Raji (cell line): Measurements from ENCODE around the gene NTF4.

Experiments used
- POLR2A ChIP-seq: IDR thresholded peaks from 2 replicates; pipeline ENCODE4 v1.6.1; 2011; ENCODE audit warnings: low read depth, low read length, control low read depth; ENCODE audit not compliant: insufficient read depth

NTF4 gene

DNA sequence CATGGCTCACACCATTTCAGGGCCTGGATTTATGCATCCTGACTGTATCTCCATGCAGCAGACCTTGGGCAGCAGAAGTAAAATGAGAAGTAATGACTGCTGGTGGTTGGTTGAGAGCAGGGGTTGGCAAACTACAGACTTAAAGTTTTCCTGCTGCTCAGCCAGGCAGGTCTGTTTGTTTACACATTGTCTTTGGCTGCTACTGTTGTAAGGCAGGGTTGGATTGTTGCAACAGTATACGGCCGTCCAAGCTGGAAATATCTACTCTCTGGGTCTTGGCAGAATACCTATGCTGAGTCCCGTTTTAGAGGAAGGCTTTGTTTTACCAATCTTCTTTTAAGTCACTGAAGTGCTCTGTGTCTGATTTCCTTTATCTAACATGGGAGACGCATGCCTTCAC lies 34.2 kb upstream of the NTF4 start:
- TF ChIP-seq POLR2A = no peak

- no peak for TF ChIP-seq POLR2A
These were observed 33.1 kb upstream of the NTF4 start for GRCh38 chr19:49097453-49098288.

DNA sequence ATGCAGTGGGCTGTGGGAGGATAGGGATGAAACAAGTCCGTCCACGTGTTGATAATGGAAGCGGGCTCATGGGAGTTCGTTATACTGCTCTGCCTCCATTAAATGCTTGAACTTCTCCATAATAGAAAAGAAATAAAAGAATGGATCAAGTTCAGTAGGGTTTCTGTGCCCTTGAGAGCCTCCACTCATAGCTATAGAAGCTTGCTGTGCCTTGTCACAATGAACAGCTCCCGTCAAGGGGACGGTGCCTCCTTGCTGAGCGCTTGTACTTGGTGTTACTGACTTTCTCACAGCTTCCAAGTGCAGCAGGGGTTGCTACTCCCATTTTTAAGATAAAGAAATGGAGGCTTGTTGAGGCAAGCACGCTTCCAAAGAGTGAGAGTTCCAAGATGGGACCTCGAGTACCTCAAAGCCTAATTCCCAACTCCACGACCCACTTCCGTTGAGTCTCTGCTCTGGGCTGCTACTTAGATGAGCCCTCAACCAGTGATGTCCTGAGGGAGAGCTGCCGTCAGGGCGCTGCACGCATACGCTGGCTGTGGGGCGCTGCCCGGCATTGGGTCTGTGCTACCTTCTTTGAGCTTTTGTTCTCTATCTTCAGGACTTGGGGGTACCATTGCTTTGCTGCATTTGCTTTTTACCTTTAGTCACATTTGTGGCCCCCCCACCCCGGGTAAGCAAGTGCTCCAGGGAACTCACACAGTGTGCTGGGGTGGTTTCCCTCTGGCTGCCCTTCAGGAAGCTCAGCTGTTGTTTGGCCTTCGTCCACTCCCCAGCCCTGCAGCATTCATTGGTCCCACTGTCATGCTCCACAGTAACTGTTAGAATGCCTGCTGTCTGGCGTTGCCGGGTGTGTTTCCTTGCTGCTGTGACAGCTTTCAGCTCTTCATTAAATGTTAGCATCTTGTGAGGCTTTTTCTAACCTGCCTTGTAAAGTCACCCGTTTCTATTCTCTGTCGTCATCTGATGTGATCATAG lies 30.2 kb upstream of the NTF4 start:
- TF ChIP-seq POLR2A = no peak

- TF ChIP-seq POLR2A = no peak
These were observed 28.1 kb upstream of the NTF4 start for GRCh38 chr19:49092686-49093085.

DNA sequence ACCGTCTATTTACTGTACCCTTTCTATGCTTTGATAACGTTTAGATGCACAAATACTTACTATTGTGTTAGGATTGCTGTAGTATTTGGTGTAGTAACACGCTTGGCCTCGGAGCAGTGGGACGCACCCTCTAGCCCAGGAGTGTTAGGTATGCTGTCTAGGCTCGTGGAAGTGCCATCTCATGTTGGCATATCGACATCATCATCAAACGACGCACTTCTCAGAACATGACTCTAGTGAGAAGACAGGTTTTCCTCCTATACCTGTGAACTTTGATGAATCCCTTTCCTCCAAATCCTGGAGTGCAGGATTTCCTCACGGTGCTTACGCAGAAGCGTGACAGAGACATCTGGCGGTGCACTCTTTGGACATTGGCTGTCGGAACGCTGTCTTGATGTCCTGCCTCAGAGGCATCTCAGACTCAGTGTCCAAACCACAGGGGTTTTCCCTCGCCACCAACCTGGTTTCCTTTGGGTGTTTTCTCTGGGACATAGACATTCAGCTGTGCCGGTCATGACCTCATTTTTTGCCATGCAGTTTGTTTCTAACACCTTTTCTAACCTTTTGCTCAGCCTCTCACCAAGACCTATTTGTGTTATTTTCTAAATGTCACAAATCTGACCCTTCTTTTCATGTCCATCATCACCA lies 26.9 kb upstream of the NTF4 start:
- no peak for TF ChIP-seq POLR2A

GRCh38 chr19:49086296-49086695 lies 21.7 kb upstream of the NTF4 start:
- TF ChIP-seq POLR2A = no peak

DNA sequence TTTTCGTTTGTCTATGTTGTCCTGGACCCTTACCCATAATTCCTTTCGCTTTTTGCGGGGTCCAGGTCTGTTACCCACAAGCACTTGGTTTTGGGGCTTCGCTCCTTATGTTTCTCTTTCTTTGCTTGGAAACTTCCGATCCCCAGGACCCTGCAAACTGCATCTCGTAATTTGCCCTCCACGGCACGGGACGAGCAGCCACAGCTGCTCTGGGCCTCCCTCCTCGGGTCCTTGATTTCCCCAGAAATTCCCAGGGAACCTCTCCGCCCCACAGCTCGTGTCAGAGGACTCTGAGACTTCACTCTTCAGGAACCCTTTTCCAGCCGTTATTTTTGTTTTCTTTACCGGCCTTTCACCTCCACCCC lies 21.2 kb upstream of the NTF4 start:
- TF ChIP-seq POLR2A = no peak

DNA sequence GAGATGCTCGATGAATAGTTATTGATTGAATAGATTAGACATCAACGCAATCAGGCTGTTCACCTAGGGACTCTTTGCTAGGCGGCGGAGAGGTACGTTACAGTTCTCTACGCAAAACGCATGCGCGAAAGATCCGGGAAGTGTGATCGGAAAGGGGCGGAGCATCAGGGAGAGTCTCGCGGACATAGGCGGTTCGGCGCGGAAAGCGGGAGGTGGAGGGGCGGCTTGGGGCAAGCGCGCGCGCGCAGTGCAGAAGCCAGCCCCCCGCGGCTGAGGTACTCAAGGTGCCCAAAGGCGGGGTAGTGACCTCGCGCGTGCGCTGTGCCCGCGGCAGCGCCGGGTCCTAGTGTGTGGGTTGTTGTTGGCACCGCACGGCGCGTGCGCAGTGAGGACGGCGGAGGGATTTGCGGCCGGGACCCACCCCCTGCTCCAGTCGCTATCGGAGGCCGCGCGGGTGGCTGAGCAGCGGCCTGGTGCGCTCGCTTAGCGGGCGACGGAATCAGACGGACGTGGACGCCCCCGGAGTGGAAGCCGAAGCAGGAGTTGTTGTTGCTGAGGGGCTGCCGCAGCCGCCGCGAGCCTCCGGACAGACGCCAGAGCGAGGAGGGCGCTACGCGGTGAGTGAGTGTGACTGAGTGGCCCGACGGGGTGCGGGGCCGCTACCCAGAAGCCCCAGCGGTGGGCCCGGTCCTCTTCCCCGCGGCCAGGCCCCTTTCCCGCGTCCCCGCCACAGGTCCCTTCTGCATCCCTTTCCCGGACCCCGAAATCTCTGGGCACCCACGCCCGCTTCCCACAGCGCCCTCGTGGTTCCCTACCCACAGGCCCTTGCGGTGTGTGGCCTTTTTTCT lies 20.6 kb upstream of the NTF4 start, which contains the start of gene SNRNP70:
Gene SNRNP70 (plus strand): TSS at position 432 of the 848 bp plus-strand sequence. CDS start 964 bp downstream, outside the sequence.
- TF ChIP-seq POLR2A = peak; percentile 90

- TF ChIP-seq POLR2A = no peak
These were observed 19.8 kb upstream of the NTF4 start for GRCh38 chr19:49084206-49085019.

GRCh38 chr19:49081273-49081672 lies 16.7 kb upstream of the NTF4 start:
- TF ChIP-seq POLR2A = no peak

GRCh38 chr19:49080392-49080791 lies 15.8 kb upstream of the NTF4 start:
- no peak for TF ChIP-seq POLR2A

DNA sequence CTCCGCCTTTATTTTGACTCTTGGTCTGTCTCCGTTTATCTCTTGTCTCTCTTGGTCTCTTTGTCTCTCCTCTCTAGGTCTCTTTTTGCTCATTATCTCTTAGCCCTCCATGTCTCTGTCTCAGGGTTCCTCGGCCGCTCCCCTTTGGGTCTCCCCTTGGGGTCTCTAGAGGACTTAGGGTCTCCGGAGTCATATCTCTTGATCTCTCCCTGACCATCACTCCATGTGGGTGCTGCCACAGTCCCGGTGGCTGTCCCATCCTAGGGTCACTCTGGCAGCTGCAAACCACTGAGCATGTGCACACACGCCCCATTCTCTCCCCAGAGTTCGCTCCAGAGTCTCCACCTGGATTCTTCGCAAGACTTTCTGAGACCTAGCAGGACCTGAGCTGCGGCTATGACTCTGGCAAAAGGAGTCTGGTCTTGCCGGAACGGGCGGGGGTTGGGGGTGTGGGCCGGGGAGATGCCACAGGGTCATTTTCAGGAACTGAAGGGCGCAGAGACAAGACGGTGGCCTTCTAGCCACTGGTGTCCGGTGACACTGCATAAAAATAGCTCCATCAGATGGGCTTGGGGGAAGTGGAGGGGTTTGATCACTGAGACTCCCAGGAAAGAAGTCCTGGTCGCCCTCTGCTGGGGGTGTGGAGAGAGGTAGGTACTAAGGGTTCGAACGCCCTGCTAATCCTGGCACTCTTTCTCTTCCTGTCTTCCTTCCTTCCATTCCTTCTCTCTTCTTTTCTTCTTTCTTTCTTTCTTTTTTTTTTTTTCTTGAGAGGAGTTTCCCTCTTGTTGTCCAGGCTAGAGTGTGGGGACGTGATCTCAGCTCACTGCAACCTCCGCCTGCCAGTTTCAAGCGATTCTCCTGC lies 9.1 kb upstream of the NTF4 start:
- TF ChIP-seq POLR2A = no peak
